ENCODE data around the gene FAM149A. TPM values are rescaled to one million over a fixed set of nuclear protein-coding genes. Genes with fewer than 3 reads are reported as not detected.
A peak's percentile ranks its signal among the peaks of the same experiment; 100 is the strongest.

Gene FAM149A
- total and polyA plus RNA-seq, 10 of the 15 experiments (the other 5 are each of a cell fraction or from before 2014, with no cell fraction given) = 0.38 to 1.9 (median 0.99) TPM

DNA sequence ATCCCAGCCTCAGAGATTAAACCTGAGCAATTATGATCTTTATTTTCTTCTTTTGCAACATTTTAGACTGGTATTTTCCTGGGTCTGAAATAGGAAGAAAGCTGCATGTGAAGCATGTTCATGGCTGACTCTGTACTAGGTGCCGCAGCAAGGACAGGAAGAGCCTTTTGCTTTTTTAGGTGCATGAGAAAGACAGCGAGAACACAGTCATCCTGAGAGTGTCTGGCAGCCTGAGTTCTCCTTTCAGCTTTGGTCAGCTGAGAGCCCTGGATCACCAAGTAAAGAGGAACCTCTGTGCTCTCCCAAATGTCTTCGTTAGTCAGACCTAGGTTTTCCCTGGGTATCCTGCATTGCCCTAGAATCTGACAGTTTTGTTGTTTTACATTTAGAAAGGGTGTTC, 29.8 kb downstream of the FAM149A start (continued):
- TF ChIP-seq MXI1 (IDR thresholded peaks at IDR 0.05; ENCODE audit: low read depth, low read length) = 0 out of 2 replicates have a peak, but pooled peaks have one; percentile 46
- TF ChIP-seq CHD4 (IDR thresholded peaks at IDR 0.05) = no peak
- TF ChIP-seq SMAD1 (IDR thresholded peaks at IDR 0.05; ENCODE audit: low read depth, partially characterized antibody) = no peak
- TF ChIP-seq, protein P1, sequence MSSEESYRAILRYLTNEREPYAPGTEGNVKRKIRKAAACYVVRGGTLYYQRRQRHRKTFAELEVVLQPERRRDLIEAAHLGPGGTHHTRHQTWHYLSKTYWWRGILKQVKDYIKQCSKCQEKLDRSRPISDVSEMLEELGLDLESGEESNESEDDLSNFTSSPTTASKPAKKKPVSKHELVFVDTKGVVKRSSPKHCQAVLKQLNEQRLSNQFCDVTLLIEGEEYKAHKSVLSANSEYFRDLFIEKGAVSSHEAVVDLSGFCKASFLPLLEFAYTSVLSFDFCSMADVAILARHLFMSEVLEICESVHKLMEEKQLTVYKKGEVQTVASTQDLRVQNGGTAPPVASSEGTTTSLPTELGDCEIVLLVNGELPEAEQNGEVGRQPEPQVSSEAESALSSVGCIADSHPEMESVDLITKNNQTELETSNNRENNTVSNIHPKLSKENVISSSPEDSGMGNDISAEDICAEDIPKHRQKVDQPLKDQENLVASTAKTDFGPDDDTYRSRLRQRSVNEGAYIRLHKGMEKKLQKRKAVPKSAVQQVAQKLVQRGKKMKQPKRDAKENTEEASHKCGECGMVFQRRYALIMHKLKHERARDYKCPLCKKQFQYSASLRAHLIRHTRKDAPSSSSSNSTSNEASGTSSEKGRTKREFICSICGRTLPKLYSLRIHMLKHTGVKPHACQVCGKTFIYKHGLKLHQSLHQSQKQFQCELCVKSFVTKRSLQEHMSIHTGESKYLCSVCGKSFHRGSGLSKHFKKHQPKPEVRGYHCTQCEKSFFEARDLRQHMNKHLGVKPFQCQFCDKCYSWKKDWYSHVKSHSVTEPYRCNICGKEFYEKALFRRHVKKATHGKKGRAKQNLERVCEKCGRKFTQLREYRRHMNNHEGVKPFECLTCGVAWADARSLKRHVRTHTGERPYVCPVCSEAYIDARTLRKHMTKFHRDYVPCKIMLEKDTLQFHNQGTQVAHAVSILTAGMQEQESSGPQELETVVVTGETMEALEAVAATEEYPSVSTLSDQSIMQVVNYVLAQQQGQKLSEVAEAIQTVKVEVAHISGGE (CRISPR knock-in tag; IDR thresholded peaks at IDR 0.05) = no peak
- TF ChIP-seq, protein P2, sequence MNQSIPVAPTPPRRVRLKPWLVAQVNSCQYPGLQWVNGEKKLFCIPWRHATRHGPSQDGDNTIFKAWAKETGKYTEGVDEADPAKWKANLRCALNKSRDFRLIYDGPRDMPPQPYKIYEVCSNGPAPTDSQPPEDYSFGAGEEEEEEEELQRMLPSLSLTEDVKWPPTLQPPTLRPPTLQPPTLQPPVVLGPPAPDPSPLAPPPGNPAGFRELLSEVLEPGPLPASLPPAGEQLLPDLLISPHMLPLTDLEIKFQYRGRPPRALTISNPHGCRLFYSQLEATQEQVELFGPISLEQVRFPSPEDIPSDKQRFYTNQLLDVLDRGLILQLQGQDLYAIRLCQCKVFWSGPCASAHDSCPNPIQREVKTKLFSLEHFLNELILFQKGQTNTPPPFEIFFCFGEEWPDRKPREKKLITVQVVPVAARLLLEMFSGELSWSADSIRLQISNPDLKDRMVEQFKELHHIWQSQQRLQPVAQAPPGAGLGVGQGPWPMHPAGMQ (IDR thresholded peaks at IDR 0.05; ENCODE audit: borderline replicate concordance) = no peak
- TF ChIP-seq, protein P3, sequence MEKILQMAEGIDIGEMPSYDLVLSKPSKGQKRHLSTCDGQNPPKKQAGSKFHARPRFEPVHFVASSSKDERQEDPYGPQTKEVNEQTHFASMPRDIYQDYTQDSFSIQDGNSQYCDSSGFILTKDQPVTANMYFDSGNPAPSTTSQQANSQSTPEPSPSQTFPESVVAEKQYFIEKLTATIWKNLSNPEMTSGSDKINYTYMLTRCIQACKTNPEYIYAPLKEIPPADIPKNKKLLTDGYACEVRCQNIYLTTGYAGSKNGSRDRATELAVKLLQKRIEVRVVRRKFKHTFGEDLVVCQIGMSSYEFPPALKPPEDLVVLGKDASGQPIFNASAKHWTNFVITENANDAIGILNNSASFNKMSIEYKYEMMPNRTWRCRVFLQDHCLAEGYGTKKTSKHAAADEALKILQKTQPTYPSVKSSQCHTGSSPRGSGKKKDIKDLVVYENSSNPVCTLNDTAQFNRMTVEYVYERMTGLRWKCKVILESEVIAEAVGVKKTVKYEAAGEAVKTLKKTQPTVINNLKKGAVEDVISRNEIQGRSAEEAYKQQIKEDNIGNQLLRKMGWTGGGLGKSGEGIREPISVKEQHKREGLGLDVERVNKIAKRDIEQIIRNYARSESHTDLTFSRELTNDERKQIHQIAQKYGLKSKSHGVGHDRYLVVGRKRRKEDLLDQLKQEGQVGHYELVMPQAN (conservative IDR thresholded peaks at IDR 0.05) = no peak
- TF ChIP-seq ZNF207 (IDR thresholded peaks at IDR 0.05; ENCODE audit: borderline replicate concordance) = no peak
- TF ChIP-seq STAT3 (IDR thresholded peaks at IDR 0.05; ENCODE audit: low read depth, low read length) = no peak
- TF ChIP-seq TARDBP (IDR thresholded peaks at IDR 0.05; ENCODE audit: borderline replicate concordance) = no peak
- peak; percentile 57 for TF ChIP-seq MEF2B (IDR thresholded peaks at IDR 0.05; ENCODE audit: partially characterized antibody, poor library complexity, severe bottlenecking)
- TF ChIP-seq IKZF2 (IDR thresholded peaks at IDR 0.05) = peak; percentile 71 to 75
- no peak for TF ChIP-seq NR2C1 (IDR thresholded peaks at IDR 0.05)
- peak in 1 of 2 experiments; percentile 74; a peak in 1 of 4 replicates for TF ChIP-seq SRF (IDR thresholded peaks at IDR 0.05; ENCODE audit: low read depth in 2 of 2, low read length in 2 of 2)
- no peak for TF ChIP-seq ASH2L (IDR thresholded peaks at IDR 0.05; ENCODE audit: borderline replicate concordance, low read depth)
- TF ChIP-seq TAF1 (IDR thresholded peaks at IDR 0.05; ENCODE audit: borderline replicate concordance, low read depth, low read length) = no peak
- no peak for TF ChIP-seq TBL1XR1 (IDR thresholded peaks at IDR 0.05; ENCODE audit: low read depth, low read length)
- no peak for TF ChIP-seq NFYB (IDR thresholded peaks at IDR 0.05; ENCODE audit: insufficient read depth, low read depth, low read length)
- TF ChIP-seq, protein P4, sequence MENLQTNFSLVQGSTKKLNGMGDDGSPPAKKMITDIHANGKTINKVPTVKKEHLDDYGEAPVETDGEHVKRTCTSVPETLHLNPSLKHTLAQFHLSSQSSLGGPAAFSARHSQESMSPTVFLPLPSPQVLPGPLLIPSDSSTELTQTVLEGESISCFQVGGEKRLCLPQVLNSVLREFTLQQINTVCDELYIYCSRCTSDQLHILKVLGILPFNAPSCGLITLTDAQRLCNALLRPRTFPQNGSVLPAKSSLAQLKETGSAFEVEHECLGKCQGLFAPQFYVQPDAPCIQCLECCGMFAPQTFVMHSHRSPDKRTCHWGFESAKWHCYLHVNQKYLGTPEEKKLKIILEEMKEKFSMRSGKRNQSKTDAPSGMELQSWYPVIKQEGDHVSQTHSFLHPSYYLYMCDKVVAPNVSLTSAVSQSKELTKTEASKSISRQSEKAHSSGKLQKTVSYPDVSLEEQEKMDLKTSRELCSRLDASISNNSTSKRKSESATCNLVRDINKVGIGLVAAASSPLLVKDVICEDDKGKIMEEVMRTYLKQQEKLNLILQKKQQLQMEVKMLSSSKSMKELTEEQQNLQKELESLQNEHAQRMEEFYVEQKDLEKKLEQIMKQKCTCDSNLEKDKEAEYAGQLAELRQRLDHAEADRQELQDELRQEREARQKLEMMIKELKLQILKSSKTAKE (IDR thresholded peaks at IDR 0.05; ENCODE audit: low read depth, poor library complexity, severe bottlenecking) = peak; percentile 81
- peak; percentile 28; the same call in 1 of the 2 replicates for TF ChIP-seq MTA3 (IDR thresholded peaks at IDR 0.05; ENCODE audit: borderline replicate concordance, low read length)
- no peak for TF ChIP-seq FOS (IDR thresholded peaks at IDR 0.05; ENCODE audit: borderline replicate concordance, extremely low read depth, insufficient read length)
- TF ChIP-seq BACH1 (IDR thresholded peaks at IDR 0.05; ENCODE audit: borderline replicate concordance) = no peak; the same call in 1 of the 2 replicates
- no peak for TF ChIP-seq BRCA1 (IDR thresholded peaks at IDR 0.05; ENCODE audit: low read depth, low read length)
- no peak for TF ChIP-seq SUPT20H (IDR thresholded peaks at IDR 0.05; ENCODE audit: borderline replicate concordance, control insufficient read depth, low read depth, low read length)

Measured in GM12878 (cell line).